ENCODE data around the gene MAPK14. TPM values are rescaled to one million over a fixed set of nuclear protein-coding genes. Genes with fewer than 3 reads are reported as not detected.

MAPK14 gene
- total and polyA plus RNA-seq, 9 of the 15 experiments (the other 6 are each of a cell fraction or from before 2014, with no cell fraction given) = 8.8 to 62.7 (median 35.5) TPM

DNA sequence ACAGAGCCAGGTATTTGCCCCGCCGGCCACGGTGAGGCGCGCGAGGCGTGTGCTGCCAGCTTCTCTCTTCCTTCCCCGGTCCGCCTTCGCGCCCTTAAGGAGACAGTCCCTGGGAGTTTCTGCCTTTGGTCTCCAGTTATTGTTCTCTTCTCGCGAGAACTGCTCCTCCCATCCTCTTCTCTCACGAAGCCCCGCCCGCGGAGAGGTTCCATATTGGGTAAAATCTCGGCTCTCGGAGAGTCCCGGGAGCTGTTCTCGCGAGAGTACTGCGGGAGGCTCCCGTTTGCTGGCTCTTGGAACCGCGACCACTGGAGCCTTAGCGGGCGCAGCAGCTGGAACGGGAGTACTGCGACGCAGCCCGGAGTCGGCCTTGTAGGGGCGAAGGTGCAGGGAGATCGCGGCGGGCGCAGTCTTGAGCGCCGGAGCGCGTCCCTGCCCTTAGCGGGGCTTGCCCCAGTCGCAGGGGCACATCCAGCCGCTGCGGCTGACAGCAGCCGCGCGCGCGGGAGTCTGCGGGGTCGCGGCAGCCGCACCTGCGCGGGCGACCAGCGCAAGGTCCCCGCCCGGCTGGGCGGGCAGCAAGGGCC, at the start of gene MAPK14 (continued):
- TF ChIP-seq, protein P1, sequence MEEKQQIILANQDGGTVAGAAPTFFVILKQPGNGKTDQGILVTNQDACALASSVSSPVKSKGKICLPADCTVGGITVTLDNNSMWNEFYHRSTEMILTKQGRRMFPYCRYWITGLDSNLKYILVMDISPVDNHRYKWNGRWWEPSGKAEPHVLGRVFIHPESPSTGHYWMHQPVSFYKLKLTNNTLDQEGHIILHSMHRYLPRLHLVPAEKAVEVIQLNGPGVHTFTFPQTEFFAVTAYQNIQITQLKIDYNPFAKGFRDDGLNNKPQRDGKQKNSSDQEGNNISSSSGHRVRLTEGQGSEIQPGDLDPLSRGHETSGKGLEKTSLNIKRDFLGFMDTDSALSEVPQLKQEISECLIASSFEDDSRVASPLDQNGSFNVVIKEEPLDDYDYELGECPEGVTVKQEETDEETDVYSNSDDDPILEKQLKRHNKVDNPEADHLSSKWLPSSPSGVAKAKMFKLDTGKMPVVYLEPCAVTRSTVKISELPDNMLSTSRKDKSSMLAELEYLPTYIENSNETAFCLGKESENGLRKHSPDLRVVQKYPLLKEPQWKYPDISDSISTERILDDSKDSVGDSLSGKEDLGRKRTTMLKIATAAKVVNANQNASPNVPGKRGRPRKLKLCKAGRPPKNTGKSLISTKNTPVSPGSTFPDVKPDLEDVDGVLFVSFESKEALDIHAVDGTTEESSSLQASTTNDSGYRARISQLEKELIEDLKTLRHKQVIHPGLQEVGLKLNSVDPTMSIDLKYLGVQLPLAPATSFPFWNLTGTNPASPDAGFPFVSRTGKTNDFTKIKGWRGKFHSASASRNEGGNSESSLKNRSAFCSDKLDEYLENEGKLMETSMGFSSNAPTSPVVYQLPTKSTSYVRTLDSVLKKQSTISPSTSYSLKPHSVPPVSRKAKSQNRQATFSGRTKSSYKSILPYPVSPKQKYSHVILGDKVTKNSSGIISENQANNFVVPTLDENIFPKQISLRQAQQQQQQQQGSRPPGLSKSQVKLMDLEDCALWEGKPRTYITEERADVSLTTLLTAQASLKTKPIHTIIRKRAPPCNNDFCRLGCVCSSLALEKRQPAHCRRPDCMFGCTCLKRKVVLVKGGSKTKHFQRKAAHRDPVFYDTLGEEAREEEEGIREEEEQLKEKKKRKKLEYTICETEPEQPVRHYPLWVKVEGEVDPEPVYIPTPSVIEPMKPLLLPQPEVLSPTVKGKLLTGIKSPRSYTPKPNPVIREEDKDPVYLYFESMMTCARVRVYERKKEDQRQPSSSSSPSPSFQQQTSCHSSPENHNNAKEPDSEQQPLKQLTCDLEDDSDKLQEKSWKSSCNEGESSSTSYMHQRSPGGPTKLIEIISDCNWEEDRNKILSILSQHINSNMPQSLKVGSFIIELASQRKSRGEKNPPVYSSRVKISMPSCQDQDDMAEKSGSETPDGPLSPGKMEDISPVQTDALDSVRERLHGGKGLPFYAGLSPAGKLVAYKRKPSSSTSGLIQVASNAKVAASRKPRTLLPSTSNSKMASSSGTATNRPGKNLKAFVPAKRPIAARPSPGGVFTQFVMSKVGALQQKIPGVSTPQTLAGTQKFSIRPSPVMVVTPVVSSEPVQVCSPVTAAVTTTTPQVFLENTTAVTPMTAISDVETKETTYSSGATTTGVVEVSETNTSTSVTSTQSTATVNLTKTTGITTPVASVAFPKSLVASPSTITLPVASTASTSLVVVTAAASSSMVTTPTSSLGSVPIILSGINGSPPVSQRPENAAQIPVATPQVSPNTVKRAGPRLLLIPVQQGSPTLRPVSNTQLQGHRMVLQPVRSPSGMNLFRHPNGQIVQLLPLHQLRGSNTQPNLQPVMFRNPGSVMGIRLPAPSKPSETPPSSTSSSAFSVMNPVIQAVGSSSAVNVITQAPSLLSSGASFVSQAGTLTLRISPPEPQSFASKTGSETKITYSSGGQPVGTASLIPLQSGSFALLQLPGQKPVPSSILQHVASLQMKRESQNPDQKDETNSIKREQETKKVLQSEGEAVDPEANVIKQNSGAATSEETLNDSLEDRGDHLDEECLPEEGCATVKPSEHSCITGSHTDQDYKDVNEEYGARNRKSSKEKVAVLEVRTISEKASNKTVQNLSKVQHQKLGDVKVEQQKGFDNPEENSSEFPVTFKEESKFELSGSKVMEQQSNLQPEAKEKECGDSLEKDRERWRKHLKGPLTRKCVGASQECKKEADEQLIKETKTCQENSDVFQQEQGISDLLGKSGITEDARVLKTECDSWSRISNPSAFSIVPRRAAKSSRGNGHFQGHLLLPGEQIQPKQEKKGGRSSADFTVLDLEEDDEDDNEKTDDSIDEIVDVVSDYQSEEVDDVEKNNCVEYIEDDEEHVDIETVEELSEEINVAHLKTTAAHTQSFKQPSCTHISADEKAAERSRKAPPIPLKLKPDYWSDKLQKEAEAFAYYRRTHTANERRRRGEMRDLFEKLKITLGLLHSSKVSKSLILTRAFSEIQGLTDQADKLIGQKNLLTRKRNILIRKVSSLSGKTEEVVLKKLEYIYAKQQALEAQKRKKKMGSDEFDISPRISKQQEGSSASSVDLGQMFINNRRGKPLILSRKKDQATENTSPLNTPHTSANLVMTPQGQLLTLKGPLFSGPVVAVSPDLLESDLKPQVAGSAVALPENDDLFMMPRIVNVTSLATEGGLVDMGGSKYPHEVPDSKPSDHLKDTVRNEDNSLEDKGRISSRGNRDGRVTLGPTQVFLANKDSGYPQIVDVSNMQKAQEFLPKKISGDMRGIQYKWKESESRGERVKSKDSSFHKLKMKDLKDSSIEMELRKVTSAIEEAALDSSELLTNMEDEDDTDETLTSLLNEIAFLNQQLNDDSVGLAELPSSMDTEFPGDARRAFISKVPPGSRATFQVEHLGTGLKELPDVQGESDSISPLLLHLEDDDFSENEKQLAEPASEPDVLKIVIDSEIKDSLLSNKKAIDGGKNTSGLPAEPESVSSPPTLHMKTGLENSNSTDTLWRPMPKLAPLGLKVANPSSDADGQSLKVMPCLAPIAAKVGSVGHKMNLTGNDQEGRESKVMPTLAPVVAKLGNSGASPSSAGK (IDR thresholded peaks at IDR 0.05) = peak; percentile 48; the same call in 1 of the 2 replicates
- TF ChIP-seq CBX5 (IDR thresholded peaks at IDR 0.05; ENCODE audit: borderline replicate concordance, low read depth) (no peak), GTF2A2 (tag; IDR thresholded peaks at IDR 0.05) (no peak), CHCHD3 (CRISPR knock-in tag; IDR thresholded peaks at IDR 0.05) (no peak), NELFE (IDR thresholded peaks at IDR 0.05; ENCODE audit: insufficient read depth, insufficient read length) (no peak), ZNF57 (CRISPR knock-in tag; IDR thresholded peaks at IDR 0.05) (0 out of 2 replicates have a peak, but pooled peaks have one; percentile 20), HNRNPL (IDR thresholded peaks at IDR 0.05; ENCODE audit: low read depth, low read length) (peak; percentile 57; the same call in 1 of the 2 replicates), CREM (IDR thresholded peaks at IDR 0.05; ENCODE audit: low read depth) (peak; percentile 47), ZNF764 (CRISPR knock-in tag; IDR thresholded peaks at IDR 0.05; ENCODE audit: low read depth) (peak; percentile 50), NUFIP1 (IDR thresholded peaks at IDR 0.05; ENCODE audit: partially characterized antibody) (no peak)
- TF ChIP-seq, protein P2, sequence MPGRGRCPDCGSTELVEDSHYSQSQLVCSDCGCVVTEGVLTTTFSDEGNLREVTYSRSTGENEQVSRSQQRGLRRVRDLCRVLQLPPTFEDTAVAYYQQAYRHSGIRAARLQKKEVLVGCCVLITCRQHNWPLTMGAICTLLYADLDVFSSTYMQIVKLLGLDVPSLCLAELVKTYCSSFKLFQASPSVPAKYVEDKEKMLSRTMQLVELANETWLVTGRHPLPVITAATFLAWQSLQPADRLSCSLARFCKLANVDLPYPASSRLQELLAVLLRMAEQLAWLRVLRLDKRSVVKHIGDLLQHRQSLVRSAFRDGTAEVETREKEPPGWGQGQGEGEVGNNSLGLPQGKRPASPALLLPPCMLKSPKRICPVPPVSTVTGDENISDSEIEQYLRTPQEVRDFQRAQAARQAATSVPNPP (IDR thresholded peaks at IDR 0.05; ENCODE audit: borderline replicate concordance, insufficient read depth, insufficient read length) = no peak
- TF ChIP-seq, protein P3, sequence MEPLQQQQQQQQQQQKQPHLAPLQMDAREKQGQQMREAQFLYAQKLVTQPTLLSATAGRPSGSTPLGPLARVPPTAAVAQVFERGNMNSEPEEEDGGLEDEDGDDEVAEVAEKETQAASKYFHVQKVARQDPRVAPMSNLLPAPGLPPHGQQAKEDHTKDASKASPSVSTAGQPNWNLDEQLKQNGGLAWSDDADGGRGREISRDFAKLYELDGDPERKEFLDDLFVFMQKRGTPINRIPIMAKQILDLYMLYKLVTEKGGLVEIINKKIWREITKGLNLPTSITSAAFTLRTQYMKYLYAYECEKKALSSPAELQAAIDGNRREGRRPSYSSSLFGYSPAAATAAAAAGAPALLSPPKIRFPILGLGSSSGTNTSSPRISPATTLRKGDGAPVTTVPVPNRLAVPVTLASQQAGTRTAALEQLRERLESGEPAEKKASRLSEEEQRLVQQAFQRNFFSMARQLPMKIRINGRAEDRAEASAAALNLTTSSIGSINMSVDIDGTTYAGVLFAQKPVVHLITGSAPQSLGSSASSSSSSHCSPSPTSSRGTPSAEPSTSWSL (CRISPR knock-in tag; IDR thresholded peaks at IDR 0.05; ENCODE audit: borderline replicate concordance) = peak; percentile 92; the same call in 1 of the 2 replicates
